Lung (tissue), 12 donors: ENCODE results near the gene TTPAL. TPM values are rescaled to one million over a fixed set of nuclear protein-coding genes. Genes with fewer than 3 reads are reported as not detected.

ENCODE experiments used
- ATAC-seq: fragments of 200-7000 bp; cut with Tn5 transposase; one replicate; pipeline ENCODE4 v1.9.1; 2020; ENCODE audit warnings: moderate number of reproducible peaks; ENCODE audit not compliant: insufficient read depth, low FRiP score
- DNase-seq, 3 donors: peaks; one replicate each; pipeline ENCODE4 v3.0.0-alpha.2; 2013 to 2017
- H3K27ac ChIP-seq, 2 donors: one replicate each; pipeline ENCODE4 v1.5.1; 2013; ENCODE audit warnings: mild to moderate bottlenecking in 2 of 2, moderate library complexity in 2 of 2, control low read depth in 1 of 2, inconsistent platforms in 1 of 2, low read depth in 1 of 2, low read length in 1 of 2
- H3K27me3 ChIP-seq, 3 donors: one replicate each; pipeline ENCODE4 v1.5.1; 2013; ENCODE audit warnings: low read length in 2 of 3; ENCODE audit not compliant: control insufficient read depth in 3 of 3, insufficient read depth in 3 of 3
- H3K36me3 ChIP-seq, 4 donors: one replicate each; pipeline ENCODE4 v1.5.1; 2013; ENCODE audit warnings: low read length in 4 of 4, mild to moderate bottlenecking in 1 of 4, moderate library complexity in 1 of 4; ENCODE audit not compliant: control insufficient read depth in 4 of 4, insufficient read depth in 4 of 4
- H3K4me1 ChIP-seq, 5 donors: one replicate each; pipeline ENCODE4 v1.5.1; 2013; ENCODE audit warnings: low read length in 5 of 5, mild to moderate bottlenecking in 2 of 5, moderate library complexity in 1 of 5; ENCODE audit not compliant: control insufficient read depth in 5 of 5, insufficient read depth in 5 of 5
- H3K4me3 ChIP-seq: one replicate; pipeline ENCODE4 v1.5.1; 2013; ENCODE audit warnings: mild to moderate bottlenecking, control low read depth, moderate library complexity
- H3K9ac ChIP-seq, 2 donors: one replicate each; pipeline ENCODE4 v1.5.1; 2013; ENCODE audit warnings: low read length in 2 of 2, control low read depth in 1 of 2; ENCODE audit not compliant: insufficient read depth in 1 of 2
- H3K9me3 ChIP-seq, 4 donors: one replicate each; pipeline ENCODE4 v1.5.1; 2013; ENCODE audit warnings: low read length in 3 of 4, mild to moderate bottlenecking in 1 of 4, moderate library complexity in 1 of 4; ENCODE audit not compliant: control insufficient read depth in 4 of 4, insufficient read depth in 3 of 4
- CTCF ChIP-seq: IDR thresholded peaks from 2 replicates; pipeline ENCODE4 v1.5.1; 2012; ENCODE audit warnings: mild to moderate bottlenecking; ENCODE audit errors: control extremely low read depth, extremely low read depth
- WGBS, 2 donors: extraction: QIAGEN DNeasy Blood & Tissue Kit; methylation state at CpG; one replicate each; pipeline ENCODE4 v1.1.7; 2013; 5-methylcytosine and 5-hydroxymethylcytosine counted together
- polyA plus RNA-seq, 2 donors: library from polyadenylated mRNA; stranded (reverse); fragments of 200-250 nt; gene quantifications; one replicate each; pipeline ENCODE4 v1.2.1, GENCODE V29; 2013
- total RNA-seq, 2 donors: library from RNA; depleted of rRNA in 1 of 2; stranded (reverse); fragments of >200 nt in 1 of 2; gene quantifications; one replicate each; pipeline ENCODE4 v1.2.1, GENCODE V29; 2014 to 2021
- donor health status: control.
- donor health status: control.
- donor health status: Bipolar disorder and iron deficiency.
- donor health status: healthy.
- donor health status: DM: yes; HTN: yes; CAD: no.

The TTPAL gene
- total and polyA plus RNA-seq, 4 donors = 3.2 to 13.8 (median 6.2) TPM

GRCh38 chr20:44504402-44505307 is 29.0 kb downstream of the TTPAL start:
- Histone ChIP-seq H3K27me3 (no peaks in the 10 kb centered on the region), H3K4me3 (no peak overlapping the region), H3K4me1 (peaks cover 0 to 5% (median 0%) of the 10 kb centered on the region in 5 donors), H3K9me3 (no peaks in the 10 kb centered on the region), H3K9ac (no peak overlapping the region), H3K27ac (no peak overlapping the region), H3K36me3 (peaks cover 21 to 61% (median 39%) of the 10 kb centered on the region in 4 donors)
- WGBS, 2 donors = 93 to 96% methylated on average over 6 of the region's 6 CpGs
- ATAC-seq = no peak
- DNase-seq = no peak
- no peak for TF ChIP-seq CTCF

GRCh38 chr20:44509762-44510161 is 34.1 kb downstream of the TTPAL start:
- H3K9ac ChIP-seq = no peak overlapping the region
- ATAC-seq = no peak
- H3K27me3 ChIP-seq = no peaks in the 10 kb centered on the region
- DNase-seq = no peak
- no peaks in the 10 kb centered on the region for H3K4me1 ChIP-seq
- 91 to 98% methylated on average over 4 of the region's 4 CpGs for WGBS, 2 donors
- peaks cover 16 to 38% (median 21%) of the 10 kb centered on the region in 4 donors for H3K36me3 ChIP-seq
- TF ChIP-seq CTCF = no peak
- no peak overlapping the region for H3K4me3 ChIP-seq
- no peak overlapping the region for H3K27ac ChIP-seq
- H3K9me3 ChIP-seq = no peaks in the 10 kb centered on the region

GRCh38 chr20:44513871-44514270 is 38.2 kb downstream of the TTPAL start:
- no peak for TF ChIP-seq CTCF
- peaks cover 9 to 18% (median 15%) of the 10 kb centered on the region in 4 donors for H3K36me3 ChIP-seq
- no peaks in the 10 kb centered on the region for H3K9me3 ChIP-seq
- H3K27ac ChIP-seq = no peak overlapping the region
- ATAC-seq = no peak
- no peak overlapping the region for H3K4me3 ChIP-seq
- no peak for DNase-seq
- peaks cover 0 to 9% (median 0%) of the 10 kb centered on the region in 5 donors for H3K4me1 ChIP-seq
- no peaks in the 10 kb centered on the region for H3K27me3 ChIP-seq
- WGBS, 2 donors = 81 to 84% methylated on average over 10 of the region's 10 CpGs
- no peak overlapping the region for H3K9ac ChIP-seq
